ENCODE measurements around the gene GJC2. TPM values are rescaled to one million over a fixed set of nuclear protein-coding genes. Genes with fewer than 3 reads are reported as not detected.

The GJC2 gene
- total RNA-seq, 1 experiment from 2014 or later: 45.3 TPM

- DNase-seq (ENCODE audit: low spot score): no peak
Observed at GRCh38 chr1:228144993-228145343, 4.8 kb upstream of the GJC2 start.

GRCh38 chr1:228145463-228146416 is 4.0 kb upstream of the GJC2 start:
- DNase-seq (ENCODE audit: low spot score): no peak

GRCh38 chr1:228146417-228147150 is 3.1 kb upstream of the GJC2 start:
- no peak for DNase-seq (ENCODE audit: low spot score)

GRCh38 chr1:228147151-228147693 is 2.5 kb upstream of the GJC2 start:
- DNase-seq (ENCODE audit: low spot score): no peak

- no peak for DNase-seq (ENCODE audit: low spot score)
Observed at GRCh38 chr1:228147768-228148167, 2.0 kb upstream of the GJC2 start.

- DNase-seq (ENCODE audit: low spot score): peak; percentile 62
Observed at GRCh38 chr1:228148196-228148861, 1.4 kb upstream of the GJC2 start.

GRCh38 chr1:228148935-228149405 is 760 bp upstream of the GJC2 start:
- DNase-seq (ENCODE audit: low spot score): peak; percentile 65

- no peak for DNase-seq (ENCODE audit: low spot score)
Observed at GRCh38 chr1:228150120-228150460, 360 bp downstream of the GJC2 start.

- DNase-seq (ENCODE audit: low spot score): peak; percentile 22
Observed at GRCh38 chr1:228150461-228151179, 890 bp downstream of the GJC2 start.

- no peak for DNase-seq (ENCODE audit: low spot score)
Observed at GRCh38 chr1:228151180-228151925, 1.6 kb downstream of the GJC2 start.

- no peak for DNase-seq (ENCODE audit: low spot score)
Observed at GRCh38 chr1:228152097-228152917, 2.6 kb downstream of the GJC2 start.

GRCh38 chr1:228152918-228153258 is 3.2 kb downstream of the GJC2 start:
- DNase-seq (ENCODE audit: low spot score): no peak

- DNase-seq (ENCODE audit: low spot score): no peak
Observed at GRCh38 chr1:228154021-228154669, 4.4 kb downstream of the GJC2 start.

GRCh38 chr1:228154670-228155571 is 5.2 kb downstream of the GJC2 start:
- no peak for DNase-seq (ENCODE audit: low spot score)

GRCh38 chr1:228155596-228156514 is 6.1 kb downstream of the GJC2 start:
- no peak for DNase-seq (ENCODE audit: low spot score)

GRCh38 chr1:228156515-228156881 is 6.8 kb downstream of the GJC2 start:
- DNase-seq (ENCODE audit: low spot score): no peak

All from HT-29 (cell line).